Gastrocnemius medialis (tissue), 4 donors: ENCODE results near the gene SFXN3. TPM values are rescaled to one million over a fixed set of nuclear protein-coding genes. Genes with fewer than 3 reads are reported as not detected.

Source experiments
- ATAC-seq, 2 donors: fragments of 150-250 bp; one replicate each; pipeline ENCODE4 v1.9.1; 2016
- DNase-seq, 2 donors: peaks; one replicate each; pipeline ENCODE4 v3.0.0-alpha.2; 2019
- H3K27ac ChIP-seq, 4 donors: fragments of 200-600 bp; sonication (generic); 1 replicate in 1 of 4; 2 replicates in 3 of 4; pipeline ENCODE4 v1.5.1; 2016 to 2018; ENCODE audit warnings: mild to moderate bottlenecking in 2 of 4, moderate library complexity in 1 of 4
- H3K27me3 ChIP-seq, 3 donors: fragments of 200-600 bp; sonication (generic) in 2 of 3; 1 replicate in 1 of 3; 2 replicates in 2 of 3; pipeline versions ENCODE4 v1.5.1 to v1.6.0; 2016 to 2019; ENCODE audit warnings: mild to moderate bottlenecking in 1 of 3, moderate library complexity in 1 of 3
- H3K36me3 ChIP-seq, 2 donors: fragments of 200-600 bp; sonication (generic) in 1 of 2; one replicate each; pipeline ENCODE4 v1.5.1; 2017 to 2018
- H3K4me1 ChIP-seq, 2 donors: fragments of 200-600 bp; sonication (generic) in 1 of 2; one replicate each; pipeline ENCODE4 v1.5.1; 2016 to 2017; ENCODE audit warnings: mild to moderate bottlenecking in 2 of 2
- H3K4me3 ChIP-seq, 4 donors: fragments of 200-600 bp; sonication (generic) in 3 of 4; 1 replicate in 1 of 4; 2 replicates in 3 of 4; pipeline ENCODE4 v1.5.1; 2016 to 2019; ENCODE audit warnings: mild to moderate bottlenecking in 2 of 4
- H3K9me3 ChIP-seq, 3 donors: fragments of 200-600 bp; sonication (generic) in 2 of 3; 1 replicate in 1 of 3; 2 replicates in 2 of 3; pipeline ENCODE4 v1.5.1; 2016 to 2019
- CTCF ChIP-seq, 5 experiments: fragments of 450-650 bp in 3 of 5; fragments of 200-600 bp in 2 of 5; sonication (generic) in 2 of 5; IDR thresholded peaks in 4 of 5; conservative IDR thresholded peaks in 1 of 5; 1 replicate in 4 of 5; 2 replicates in 1 of 5; pipeline ENCODE4 v1.5.1; 2016 to 2019; ENCODE audit warnings: antibody characterized with exemption in 5 of 5, mild to moderate bottlenecking in 3 of 5, moderate library complexity in 3 of 5
- POLR2A ChIP-seq, 2 donors: fragments of 450-650 bp; IDR thresholded peaks; one replicate each; pipeline ENCODE4 v1.6.1; 2017; ENCODE audit warnings: antibody characterized with exemption in 2 of 2, mild to moderate bottlenecking in 2 of 2, moderate library complexity in 2 of 2
- in situ Hi-C, 4 donors: fragments of 200-750 bp; cut with MboI; loops; one replicate each; pipeline versions ENCODE4 v1.15.0 to v1.8.0; 2017; ENCODE audit warnings: low sequenced_read_pairs in 4 of 4
- intact Hi-C: fragments of 100-400 bp; cut with DNase I; formaldehyde crosslinking; loops from one replicate; pipeline ENCODE4 v1.15.1; 2023; ENCODE audit warnings: low total_unique reads
- total RNA-seq, 4 donors: library from RNA; depleted of rRNA; stranded (reverse); fragments of >200 nt; gene quantifications; one replicate each; pipeline versions ENCODE4 v1.1.0 to v1.2.3, GENCODE V29; 2016

SFXN3 gene
- total RNA-seq, 4 donors from 2014 or later = 4.2 to 9.5 (median 7.0) TPM

GRCh38 chr10:101072923-101073322 lies 41.9 kb downstream of the SFXN3 start:
- in situ Hi-C loops (no loop called here), intact Hi-C loops (no loop called here)
- Histone ChIP-seq H3K9me3 (no peaks in the 10 kb centered on the region), H3K4me1 (no peaks in the 10 kb centered on the region), H3K27me3 (peaks cover 19 to 40% (median 27%) of the 10 kb centered on the region in 3 donors), H3K36me3 (no peaks in the 10 kb centered on the region), H3K27ac (no peak overlapping the region), H3K4me3 (no peak overlapping the region)
- no peak for TF ChIP-seq POLR2A (IDR thresholded peaks at IDR 0.05)
- TF ChIP-seq CTCF (IDR thresholded peaks at IDR 0.05 in 4 of 5, conservative IDR thresholded peaks at IDR 0.05 in 1 of 5) = no peak
- ATAC-seq (no peak), DNase-seq (no peak)

- H3K4me3 ChIP-seq = no peak overlapping the region
- H3K9me3 ChIP-seq = no peaks in the 10 kb centered on the region
- H3K4me1 ChIP-seq = no peaks in the 10 kb centered on the region
- intact Hi-C loops = no loop called here
- ATAC-seq (no peak), DNase-seq (no peak)
- no peaks in the 10 kb centered on the region for H3K36me3 ChIP-seq
- in situ Hi-C loops = no loop called here
- TF ChIP-seq CTCF (IDR thresholded peaks at IDR 0.05 in 4 of 5, conservative IDR thresholded peaks at IDR 0.05 in 1 of 5) (no peak), POLR2A (IDR thresholded peaks at IDR 0.05) (no peak)
- peaks cover 19 to 40% (median 27%) of the 10 kb centered on the region in 3 donors for H3K27me3 ChIP-seq
- no peak overlapping the region for H3K27ac ChIP-seq
Measured at GRCh38 chr10:101073631-101074030, 42.6 kb downstream of the SFXN3 start.

- H3K9me3 ChIP-seq = no peaks in the 10 kb centered on the region
- no peak overlapping the region for H3K27ac ChIP-seq
- H3K4me3 ChIP-seq = no peak overlapping the region
- DNase-seq (no peak), ATAC-seq (no peak)
- in situ Hi-C loops (no loop called here), intact Hi-C loops (no loop called here)
- no peaks in the 10 kb centered on the region for H3K36me3 ChIP-seq
- H3K4me1 ChIP-seq = no peaks in the 10 kb centered on the region
- no peak for TF ChIP-seq CTCF (IDR thresholded peaks at IDR 0.05 in 4 of 5, conservative IDR thresholded peaks at IDR 0.05 in 1 of 5)
- TF ChIP-seq POLR2A (IDR thresholded peaks at IDR 0.05) = no peak
- H3K27me3 ChIP-seq = peaks cover 19 to 40% (median 29%) of the 10 kb centered on the region in 3 donors
Measured at GRCh38 chr10:101075775-101076174, 44.7 kb downstream of the SFXN3 start.

GRCh38 chr10:101076630-101077029 lies 45.6 kb downstream of the SFXN3 start:
- no peaks in the 10 kb centered on the region for H3K4me1 ChIP-seq
- H3K36me3 ChIP-seq = no peaks in the 10 kb centered on the region
- TF ChIP-seq CTCF (IDR thresholded peaks at IDR 0.05 in 4 of 5, conservative IDR thresholded peaks at IDR 0.05 in 1 of 5) = no peak
- no peak for TF ChIP-seq POLR2A (IDR thresholded peaks at IDR 0.05)
- in situ Hi-C loops (no loop called here), intact Hi-C loops (no loop called here)
- DNase-seq = no peak
- no peak overlapping the region for H3K4me3 ChIP-seq
- no peak overlapping the region for H3K27ac ChIP-seq
- no peak for ATAC-seq
- peaks cover 19 to 40% (median 32%) of the 10 kb centered on the region in 3 donors for H3K27me3 ChIP-seq
- no peaks in the 10 kb centered on the region for H3K9me3 ChIP-seq

- in situ Hi-C loops = no loop called here
- Histone ChIP-seq H3K36me3 (no peaks in the 10 kb centered on the region), H3K4me3 (no peak overlapping the region), H3K27me3 (peaks cover 10 to 23% (median 20%) of the 10 kb centered on the region in 3 donors), H3K9me3 (no peaks in the 10 kb centered on the region), H3K27ac (no peak overlapping the region), H3K4me1 (no peaks in the 10 kb centered on the region)
- ATAC-seq = no peak
- DNase-seq = no peak
- TF ChIP-seq CTCF (IDR thresholded peaks at IDR 0.05 in 4 of 5, conservative IDR thresholded peaks at IDR 0.05 in 1 of 5) = no peak
- no peak for TF ChIP-seq POLR2A (IDR thresholded peaks at IDR 0.05)
- intact Hi-C loops = no loop called here
Measured at GRCh38 chr10:101079874-101080273, 48.8 kb downstream of the SFXN3 start.
